Vagina (tissue), 2 donors: ENCODE data around the gene STIMATE.

Source experiments
- POLR2A ChIP-seq, 2 donors: fragments of 450-650 bp; IDR thresholded peaks; one replicate each; pipeline ENCODE4 v1.6.1; 2017; ENCODE audit warnings: antibody characterized with exemption in 2 of 2, mild to moderate bottlenecking in 2 of 2, moderate library complexity in 2 of 2
- TF ChIP-seq, protein P1 (sequence below), 3 experiments: fragments of 450-650 bp in 2 of 3; fragments of 200-600 bp in 1 of 3; sonication (generic) in 1 of 3; IDR thresholded peaks; one replicate each; pipeline ENCODE4 v1.5.1; 2017 to 2019; ENCODE audit warnings: antibody characterized with exemption in 3 of 3, mild to moderate bottlenecking in 2 of 3, moderate library complexity in 2 of 3

DNA sequence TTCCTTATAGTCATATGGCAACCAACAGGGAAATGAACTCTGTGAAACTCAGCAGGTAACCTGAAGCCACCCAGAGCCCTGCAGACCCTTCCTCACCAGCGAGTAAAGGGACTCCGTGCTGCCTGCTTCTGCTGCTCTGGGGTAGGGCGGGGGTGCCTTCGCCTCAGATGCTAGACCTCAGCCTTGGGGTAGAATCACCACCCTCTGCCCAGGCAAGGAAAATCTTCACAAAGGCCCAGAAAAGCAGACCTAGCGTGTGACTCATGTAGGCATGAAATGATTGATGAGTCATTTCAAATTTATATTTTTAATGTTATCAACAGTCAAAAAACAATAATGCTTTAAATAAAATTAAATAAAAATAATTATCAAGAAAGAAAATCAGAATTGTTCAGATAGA, 6.6 kb downstream of the STIMATE start:
- TF ChIP-seq, protein P1, sequence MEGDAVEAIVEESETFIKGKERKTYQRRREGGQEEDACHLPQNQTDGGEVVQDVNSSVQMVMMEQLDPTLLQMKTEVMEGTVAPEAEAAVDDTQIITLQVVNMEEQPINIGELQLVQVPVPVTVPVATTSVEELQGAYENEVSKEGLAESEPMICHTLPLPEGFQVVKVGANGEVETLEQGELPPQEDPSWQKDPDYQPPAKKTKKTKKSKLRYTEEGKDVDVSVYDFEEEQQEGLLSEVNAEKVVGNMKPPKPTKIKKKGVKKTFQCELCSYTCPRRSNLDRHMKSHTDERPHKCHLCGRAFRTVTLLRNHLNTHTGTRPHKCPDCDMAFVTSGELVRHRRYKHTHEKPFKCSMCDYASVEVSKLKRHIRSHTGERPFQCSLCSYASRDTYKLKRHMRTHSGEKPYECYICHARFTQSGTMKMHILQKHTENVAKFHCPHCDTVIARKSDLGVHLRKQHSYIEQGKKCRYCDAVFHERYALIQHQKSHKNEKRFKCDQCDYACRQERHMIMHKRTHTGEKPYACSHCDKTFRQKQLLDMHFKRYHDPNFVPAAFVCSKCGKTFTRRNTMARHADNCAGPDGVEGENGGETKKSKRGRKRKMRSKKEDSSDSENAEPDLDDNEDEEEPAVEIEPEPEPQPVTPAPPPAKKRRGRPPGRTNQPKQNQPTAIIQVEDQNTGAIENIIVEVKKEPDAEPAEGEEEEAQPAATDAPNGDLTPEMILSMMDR (IDR thresholded peaks at IDR 0.05) = no peak
- TF ChIP-seq POLR2A (IDR thresholded peaks at IDR 0.05) = no peak
